GM13977 (cell line): ENCODE results near the gene PTGDS.

Experiments
- DNase-seq: peaks from one replicate; pipeline ENCODE4 v3.0.0; 2012; ENCODE audit warnings: low spot score
- in situ Hi-C: fragments of 300-500 bp; cut with MboI; formaldehyde crosslinking; loops from one replicate; pipeline ENCODE4 v1.12.0; 2022; ENCODE audit warnings: low sequenced_read_pairs, low pct_unique_long_range_greater_than_20kb, mixed read lengths, inconsistent platforms; ENCODE audit not compliant: unreplicated experiment
- TF ChIP-seq, protein P1 (sequence below): IDR thresholded peaks from 2 replicates; pipeline ENCODE4 v1.5.1; 2012; ENCODE audit warnings: mild to moderate bottlenecking, control low read depth; ENCODE audit not compliant: insufficient read depth; ENCODE audit errors: extremely low read depth, missing control alignments

Gene PTGDS

DNA sequence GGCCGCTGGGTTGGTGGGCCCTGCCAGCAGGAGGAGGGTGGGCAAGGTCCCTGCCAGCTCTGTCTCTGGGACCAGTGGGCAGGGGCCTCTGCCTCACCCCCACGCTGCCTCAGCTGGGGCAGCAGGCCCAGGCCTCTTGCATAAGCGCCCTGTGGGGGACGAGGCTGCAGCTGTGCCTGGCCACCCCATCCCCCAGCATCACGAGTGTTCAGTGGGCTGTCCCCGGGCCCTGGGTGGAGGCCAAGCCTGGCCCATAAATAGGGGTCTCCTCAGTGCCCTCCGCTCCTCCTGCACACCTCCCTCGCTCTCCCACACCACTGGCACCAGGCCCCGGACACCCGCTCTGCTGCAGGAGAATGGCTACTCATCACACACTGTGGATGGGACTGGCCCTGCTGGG, at the start of gene PTGDS:
Gene PTGDS (plus strand): TSS at position 282 of the 400 bp plus-strand sequence. CDS start 75 bp downstream, at position 357.
- DNase-seq = no peak
- in situ Hi-C loops = no loop called here
- TF ChIP-seq, protein P1, sequence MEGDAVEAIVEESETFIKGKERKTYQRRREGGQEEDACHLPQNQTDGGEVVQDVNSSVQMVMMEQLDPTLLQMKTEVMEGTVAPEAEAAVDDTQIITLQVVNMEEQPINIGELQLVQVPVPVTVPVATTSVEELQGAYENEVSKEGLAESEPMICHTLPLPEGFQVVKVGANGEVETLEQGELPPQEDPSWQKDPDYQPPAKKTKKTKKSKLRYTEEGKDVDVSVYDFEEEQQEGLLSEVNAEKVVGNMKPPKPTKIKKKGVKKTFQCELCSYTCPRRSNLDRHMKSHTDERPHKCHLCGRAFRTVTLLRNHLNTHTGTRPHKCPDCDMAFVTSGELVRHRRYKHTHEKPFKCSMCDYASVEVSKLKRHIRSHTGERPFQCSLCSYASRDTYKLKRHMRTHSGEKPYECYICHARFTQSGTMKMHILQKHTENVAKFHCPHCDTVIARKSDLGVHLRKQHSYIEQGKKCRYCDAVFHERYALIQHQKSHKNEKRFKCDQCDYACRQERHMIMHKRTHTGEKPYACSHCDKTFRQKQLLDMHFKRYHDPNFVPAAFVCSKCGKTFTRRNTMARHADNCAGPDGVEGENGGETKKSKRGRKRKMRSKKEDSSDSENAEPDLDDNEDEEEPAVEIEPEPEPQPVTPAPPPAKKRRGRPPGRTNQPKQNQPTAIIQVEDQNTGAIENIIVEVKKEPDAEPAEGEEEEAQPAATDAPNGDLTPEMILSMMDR = no peak

DNA sequence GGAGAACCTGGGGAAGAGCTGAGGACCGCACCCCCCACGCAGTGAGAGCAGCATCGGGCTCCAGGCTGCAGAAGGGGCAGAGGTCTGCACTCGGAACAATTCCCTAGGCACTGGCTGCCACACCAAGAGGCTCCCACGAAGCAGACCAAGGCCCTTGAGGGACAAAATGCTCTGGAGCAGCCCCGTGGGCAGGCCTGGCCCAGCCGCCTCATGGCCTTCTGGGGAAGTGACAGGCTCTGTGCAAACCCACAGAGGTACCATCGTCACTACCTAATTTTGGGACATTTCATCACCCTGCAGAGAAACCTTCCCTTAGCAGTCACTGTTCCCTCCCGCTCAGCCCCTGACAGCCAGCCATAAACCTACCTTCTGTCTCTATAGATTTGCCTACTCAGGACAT, 48.7 kb upstream of the PTGDS start:
- no peak for DNase-seq
- in situ Hi-C loops = no loop called here
- TF ChIP-seq, protein P1 = no peak

GRCh38 chr9:136930014-136930413, 47.3 kb upstream of the PTGDS start:
- in situ Hi-C loops = no loop called here
- TF ChIP-seq, protein P1 = no peak
- DNase-seq = no peak

GRCh38 chr9:136931611-136932130, 45.6 kb upstream of the PTGDS start:
- in situ Hi-C loops = no loop called here
- TF ChIP-seq, protein P1 = no peak

GRCh38 chr9:136934277-136934676, 43.0 kb upstream of the PTGDS start:
- in situ Hi-C loops = no loop called here
- no peak for DNase-seq
- TF ChIP-seq, protein P1 = no peak

More at GRCh38 chr9:136931611-136932130, 45.6 kb upstream of the PTGDS start:
- DNase-seq = no peak

- TF ChIP-seq, protein P1 = no peak
- no peak for DNase-seq
- in situ Hi-C loops = no loop called here
Observed at GRCh38 chr9:136935651-136936050, 41.7 kb upstream of the PTGDS start.
